Heart left ventricle (tissue), 16 donors: ENCODE measurements around the gene CLNK. TPM values are rescaled to one million over a fixed set of nuclear protein-coding genes. Genes with fewer than 3 reads are reported as not detected.

ENCODE experiments used
- ATAC-seq, 4 donors: fragments of 200-7000 bp; cut with Tn5 transposase; one replicate each; pipeline ENCODE4 v1.9.1; 2020 to 2022; ENCODE audit warnings: moderate library complexity in 4 of 4, mild to moderate bottlenecking in 3 of 4, moderate number of reproducible peaks in 1 of 4
- DNase-seq, 5 donors: peaks; one replicate each; pipeline ENCODE4 v3.0.0-alpha.2; 2020
- H3K27ac ChIP-seq, 12 donors: fragments of 200-600 bp; sonication (generic) in 4 of 12; one replicate each; pipeline versions ENCODE4 v1.5.0 to v1.8.0; 2016 to 2022; ENCODE audit warnings: mild to moderate bottlenecking in 2 of 12
- H3K27me3 ChIP-seq, 9 donors: fragments of 200-600 bp; sonication (generic) in 2 of 9; one replicate each; pipeline versions ENCODE4 v1.5.1 to v1.8.0; 2016 to 2022; ENCODE audit warnings: mild to moderate bottlenecking in 3 of 9
- H3K36me3 ChIP-seq, 9 donors: fragments of 200-600 bp; sonication (generic) in 2 of 9; one replicate each; pipeline versions ENCODE4 v1.5.0 to v1.8.0; 2018 to 2022; ENCODE audit warnings: mild to moderate bottlenecking in 2 of 9
- H3K4me1 ChIP-seq, 12 donors: fragments of 200-600 bp; sonication (generic) in 4 of 12; one replicate each; pipeline versions ENCODE4 v1.5.0 to v1.8.0; 2016 to 2022; ENCODE audit warnings: mild to moderate bottlenecking in 3 of 12
- H3K4me3 ChIP-seq, 12 donors: fragments of 200-600 bp; sonication (generic) in 4 of 12; one replicate each; pipeline versions ENCODE4 v1.5.0 to v1.8.0; 2017 to 2022; ENCODE audit warnings: mild to moderate bottlenecking in 9 of 12, moderate library complexity in 4 of 12
- H3K9me3 ChIP-seq, 12 donors: fragments of 200-600 bp; sonication (generic) in 4 of 12; one replicate each; pipeline versions ENCODE4 v1.5.0 to v1.8.0; 2016 to 2022; ENCODE audit warnings: mild to moderate bottlenecking in 1 of 12
- POLR2A ChIP-seq, 2 donors: fragments of 450-650 bp; IDR thresholded peaks; one replicate each; pipeline ENCODE4 v1.6.1; 2017; ENCODE audit warnings: antibody characterized with exemption in 2 of 2, mild to moderate bottlenecking in 2 of 2, moderate library complexity in 2 of 2
- whole genome bisulfite sequencing, 4 donors: extraction: QIAGEN DNeasy Blood & Tissue Kit in 2 of 4; methylation state at CpG; one replicate each; pipeline versions ENCODE4 v1.1.5 to v1.1.7; 2013 to 2018; 5-methylcytosine and 5-hydroxymethylcytosine counted together
- intact Hi-C, 10 donors: fragments of 100-400 bp; cut with DNase I; formaldehyde crosslinking; loops; one replicate each; pipeline versions ENCODE4 v1.11.1 to v1.14.2; 2022
- polyA plus RNA-seq, 2 donors: library from polyadenylated mRNA; stranded (reverse); fragments of 200-250 nt; gene quantifications; one replicate each; pipeline ENCODE4 v1.2.3, GENCODE V29; 2013
- total RNA-seq, 9 donors: library from RNA; depleted of rRNA in 2 of 9; stranded (reverse); fragments of >200 nt in 2 of 9; fragmentation: NEBNext Ultra II Directional in 3 of 9; extraction: Animal tissue kit (Norgen Biotek cat#: 25700) in 3 of 9; gene quantifications; one replicate each; pipeline versions ENCODE4 v1.1.0 to v1.2.4, GENCODE V29; 2016 to 2023
- TF ChIP-seq, protein P1 (sequence below), 12 donors: fragments of 200-600 bp; sonication (generic) in 4 of 12; IDR thresholded peaks; one replicate each; pipeline versions ENCODE4 v1.5.0 to v1.8.0; 2018 to 2022; ENCODE audit warnings: antibody characterized with exemption in 12 of 12, mild to moderate bottlenecking in 5 of 12
- donor health status: ischemic (EF 13 %, LVEDD 7.1; RV severe dilation, severe dysfunction).
- donor health status: healthy with polysubstance abuse.
- donor health status: DM: no; HTN: yes; CAD: no.
- donor health status: DM: no; HTN: no; CAD: no.
- donor health status: ischemic (EF 25% LVEDD 6.9; RV normal size, moderate dysfunction).
- donor health status: ischemic (EF 25% LVEDD 5.7; RV mildly dilated, moderate dysfunction).
- donor health status: healthy.
- donor health status: DM: yes; HTN: yes; CAD: no.
- donor health status: ischemic (EF 35%, LVEDD 5.7; RV mildly dilated, moderate dysfunction).
- donor health status: nonischemic (EF 11% LVEDD 7.7; RV severe dilation, severe dysfunction).
- donor health status: DM: yes; HTN: yes; CAD: no.
- donor health status: PGD.
- donor health status: ischemic (EF 29% LVEDD 5.4; RV normal size, mild dysfunction).
- donor health status: nonischemic (EF 23%, LVEDD 6.1; RV moderate dilation, normal function).

The CLNK gene
- total and polyA plus RNA-seq, 11 donors = 0.01 to 0.16 (median 0.11) TPM; not detected in 8

DNA sequence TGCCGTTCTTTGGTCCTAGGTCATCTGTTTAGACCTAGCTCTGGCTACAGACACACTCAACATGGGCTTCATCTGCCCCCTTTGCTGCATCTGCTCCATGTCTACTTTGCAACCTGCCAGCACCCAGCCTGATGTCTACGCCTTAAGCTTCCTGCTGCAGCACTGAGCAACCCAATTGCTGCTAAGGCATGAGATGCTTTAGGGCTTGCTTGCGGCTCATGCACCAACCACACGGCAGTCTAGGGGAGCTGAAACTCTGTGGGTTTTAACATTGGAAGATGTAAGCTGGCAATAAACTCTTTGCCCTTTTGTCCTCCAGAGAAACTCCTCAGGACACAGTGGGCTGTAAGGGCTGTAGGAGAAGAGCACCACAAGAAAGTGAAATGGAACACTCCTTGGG is 11.7 kb upstream of the CLNK start:
- Histone ChIP-seq H3K36me3 (no peaks in the 10 kb centered on the region), H3K27ac (no peak overlapping the region), H3K4me3 (no peak overlapping the region), H3K4me1 (no peaks in the 10 kb centered on the region), H3K9me3 (peaks cover 0 to 4% (median 0%) of the 10 kb centered on the region in 12 donors), H3K27me3 (no peaks in the 10 kb centered on the region)
- WGBS, 4 donors = 85 to 92% (median 89%) methylated on average over 2 to 4 of the region's 4 CpGs
- no peak for ATAC-seq
- intact Hi-C loops = no loop called here
- no peak for DNase-seq
- TF ChIP-seq, protein P1, sequence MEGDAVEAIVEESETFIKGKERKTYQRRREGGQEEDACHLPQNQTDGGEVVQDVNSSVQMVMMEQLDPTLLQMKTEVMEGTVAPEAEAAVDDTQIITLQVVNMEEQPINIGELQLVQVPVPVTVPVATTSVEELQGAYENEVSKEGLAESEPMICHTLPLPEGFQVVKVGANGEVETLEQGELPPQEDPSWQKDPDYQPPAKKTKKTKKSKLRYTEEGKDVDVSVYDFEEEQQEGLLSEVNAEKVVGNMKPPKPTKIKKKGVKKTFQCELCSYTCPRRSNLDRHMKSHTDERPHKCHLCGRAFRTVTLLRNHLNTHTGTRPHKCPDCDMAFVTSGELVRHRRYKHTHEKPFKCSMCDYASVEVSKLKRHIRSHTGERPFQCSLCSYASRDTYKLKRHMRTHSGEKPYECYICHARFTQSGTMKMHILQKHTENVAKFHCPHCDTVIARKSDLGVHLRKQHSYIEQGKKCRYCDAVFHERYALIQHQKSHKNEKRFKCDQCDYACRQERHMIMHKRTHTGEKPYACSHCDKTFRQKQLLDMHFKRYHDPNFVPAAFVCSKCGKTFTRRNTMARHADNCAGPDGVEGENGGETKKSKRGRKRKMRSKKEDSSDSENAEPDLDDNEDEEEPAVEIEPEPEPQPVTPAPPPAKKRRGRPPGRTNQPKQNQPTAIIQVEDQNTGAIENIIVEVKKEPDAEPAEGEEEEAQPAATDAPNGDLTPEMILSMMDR (IDR thresholded peaks at IDR 0.05) = no peak
- no peak for TF ChIP-seq POLR2A (IDR thresholded peaks at IDR 0.05)

DNA sequence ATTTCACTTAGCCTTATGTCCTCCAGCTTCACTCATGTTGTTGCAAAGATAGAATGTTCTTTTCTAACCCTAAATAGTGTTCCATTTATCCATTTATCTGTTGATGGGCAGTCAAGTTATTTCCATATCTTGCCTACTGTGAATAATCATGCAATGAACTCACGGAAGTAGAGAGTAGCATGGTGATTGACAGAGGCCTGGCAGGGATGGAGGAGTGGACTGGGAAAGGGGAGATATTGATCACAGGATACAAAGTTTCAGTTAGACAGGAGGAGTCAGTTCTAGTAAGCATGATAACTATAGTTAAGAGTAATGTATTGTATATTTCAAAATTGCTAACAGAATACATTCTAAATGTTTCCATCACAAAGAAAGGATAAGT is 10.3 kb upstream of the CLNK start:
- no peak overlapping the region for H3K4me3 ChIP-seq
- H3K27ac ChIP-seq = no peak overlapping the region
- no peaks in the 10 kb centered on the region for H3K4me1 ChIP-seq
- H3K9me3 ChIP-seq = peaks cover 0 to 4% (median 0%) of the 10 kb centered on the region in 12 donors
- H3K27me3 ChIP-seq = no peaks in the 10 kb centered on the region
- WGBS, 4 donors = 59 to 71% (median 70%) methylated on average over 1 of the region's 1 CpG
- ATAC-seq (no peak), DNase-seq (no peak)
- no peaks in the 10 kb centered on the region for H3K36me3 ChIP-seq
- intact Hi-C loops = no loop called here
- TF ChIP-seq, protein P1 (IDR thresholded peaks at IDR 0.05) = no peak
- no peak for TF ChIP-seq POLR2A (IDR thresholded peaks at IDR 0.05)

DNA sequence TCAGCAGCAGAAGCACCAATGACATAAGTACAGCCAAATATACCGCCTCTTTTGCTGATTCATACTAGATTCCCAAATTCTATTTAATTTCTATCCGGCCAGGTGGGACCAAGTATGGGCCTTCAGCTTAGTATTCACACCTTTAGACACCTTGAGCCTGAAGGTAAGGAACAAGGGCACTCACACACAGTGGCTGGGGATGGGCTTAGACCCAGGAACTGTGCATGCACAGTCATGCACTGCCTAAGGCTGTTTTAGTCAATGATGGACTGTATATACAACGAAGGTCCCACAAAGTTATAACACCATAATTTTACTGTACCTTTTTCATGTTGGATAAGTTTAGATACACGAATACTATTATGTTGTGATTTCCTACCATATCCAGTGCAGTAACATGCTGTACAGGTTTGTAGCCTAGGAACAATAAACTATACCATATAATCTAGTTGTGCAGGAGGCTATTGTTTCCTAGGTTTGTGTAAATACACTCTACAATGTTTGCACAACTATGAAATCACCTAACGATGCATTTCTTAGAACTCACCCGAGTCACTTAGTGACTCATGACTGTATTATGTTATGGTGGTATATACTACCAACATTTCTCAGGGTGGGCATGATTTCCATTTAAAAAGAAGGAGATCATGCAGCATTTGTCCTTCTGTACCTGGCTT is 9.7 kb upstream of the CLNK start:
- no peak for TF ChIP-seq POLR2A (IDR thresholded peaks at IDR 0.05)
- TF ChIP-seq, protein P1 (IDR thresholded peaks at IDR 0.05) = no peak
- H3K4me3 ChIP-seq = no peak overlapping the region
- H3K4me1 ChIP-seq = no peaks in the 10 kb centered on the region
- ATAC-seq = no peak
- H3K9me3 ChIP-seq = peaks cover 0 to 4% (median 0%) of the 10 kb centered on the region in 12 donors
- no peak overlapping the region for H3K27ac ChIP-seq
- 78 to 90% (median 85%) methylated on average over 6 of the region's 6 CpGs for WGBS, 4 donors
- intact Hi-C loops = no loop called here
- no peak for DNase-seq
- no peaks in the 10 kb centered on the region for H3K36me3 ChIP-seq
- no peaks in the 10 kb centered on the region for H3K27me3 ChIP-seq

DNA sequence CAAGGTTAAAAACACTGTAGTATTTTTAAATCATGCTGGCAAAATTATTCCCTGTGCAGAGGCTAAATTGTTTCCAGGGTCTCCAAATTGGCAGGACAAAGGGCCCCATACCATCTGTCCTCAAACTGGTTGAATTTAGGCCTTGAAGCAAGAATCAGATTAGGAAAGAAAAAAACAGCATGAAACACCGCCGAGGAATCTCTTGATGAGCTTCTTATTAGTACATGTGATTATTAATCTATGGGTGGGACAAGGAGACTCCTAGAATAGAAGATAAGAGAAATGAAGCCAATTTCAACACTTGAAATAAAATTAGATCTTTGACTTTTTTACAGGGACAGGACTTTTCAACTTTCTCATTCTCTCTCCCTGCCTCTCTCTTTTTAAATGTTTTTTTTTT is 7.1 kb upstream of the CLNK start:
- no peak for ATAC-seq

More for the DNA sequence above, 7.1 kb upstream of the CLNK start:
- Histone ChIP-seq H3K36me3 (no peaks in the 10 kb centered on the region), H3K4me3 (no peak overlapping the region), H3K9me3 (no peaks in the 10 kb centered on the region), H3K27me3 (no peaks in the 10 kb centered on the region), H3K27ac (no peak overlapping the region), H3K4me1 (no peaks in the 10 kb centered on the region)
- intact Hi-C loops = no loop called here
- TF ChIP-seq, protein P1 (IDR thresholded peaks at IDR 0.05) = no peak
- no peak for TF ChIP-seq POLR2A (IDR thresholded peaks at IDR 0.05)
- WGBS, 4 donors = 51 to 69% (median 65%) methylated on average over 2 of the region's 2 CpGs
- DNase-seq = no peak
